Measurements from ENCODE around the gene INPP5D. TPM values are rescaled to one million over a fixed set of nuclear protein-coding genes. Genes with fewer than 3 reads are reported as not detected.

INPP5D gene
- total and polyA plus RNA-seq, 2 of the 13 experiments (the other 11 are each of a cell fraction or from before 2014, with no cell fraction given) = 16.7 to 18.0 TPM

GRCh38 chr2:233093721-233094120, 33.6 kb downstream of the INPP5D start (continued):
- TF ChIP-seq ARID5B (CRISPR knock-in tag; IDR thresholded peaks at IDR 0.05) = no peak
- TF ChIP-seq ZNF619 (CRISPR knock-in tag; IDR thresholded peaks at IDR 0.05) = no peak
- no peak for TF ChIP-seq ZNF180 (CRISPR knock-in tag; IDR thresholded peaks at IDR 0.05; ENCODE audit: borderline replicate concordance, low read depth)
- no peak for TF ChIP-seq NR1H2 (CRISPR knock-in tag; IDR thresholded peaks at IDR 0.05; ENCODE audit: borderline replicate concordance, low read depth)

DNA sequence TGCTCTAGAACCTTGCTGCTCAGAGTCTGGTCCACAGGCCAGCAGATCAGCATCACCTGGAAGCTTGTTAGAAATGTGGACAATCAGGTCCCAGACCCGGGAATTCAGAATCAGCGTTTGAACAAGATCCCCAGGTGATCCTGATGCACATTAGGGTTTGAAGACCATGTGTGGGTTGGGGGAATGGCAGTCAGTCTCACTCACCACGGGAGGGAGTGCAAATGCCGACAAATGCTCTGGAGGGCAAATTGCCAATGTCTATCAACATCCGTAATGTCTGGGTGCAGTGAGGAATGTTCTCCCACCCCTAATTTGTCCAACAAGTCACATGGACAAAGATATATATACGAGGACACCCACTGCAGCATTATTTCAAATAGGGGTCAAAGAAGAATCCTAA, 34.5 kb downstream of the INPP5D start:
- no peaks in the 10 kb centered on the region for H3K4me1 ChIP-seq (ENCODE audit: insufficient read depth, low read length)
- ATAC-seq = no peak
- POLR2A ChIA-PET = no interaction called here
- no peak overlapping the region for H3K4me2 ChIP-seq (ENCODE audit: low read depth, low read length)
- H3K9me3 ChIP-seq (ENCODE audit: low read length) = no peaks in the 10 kb centered on the region
- 86% methylated on average over 6 of the region's 6 CpGs for WGBS (ENCODE audit: low lambda C conversion rate)
- H3K36me3 ChIP-seq (replicated peaks in 1 of 2; ENCODE audit: control insufficient read depth in 1 of 2, insufficient read depth in 2 of 2, low read length in 2 of 2) = peaks cover 0 to 8% of the 10 kb centered on the region in 2 experiments; a peak in 1 of 5 replicates
- TF ChIP-seq ZNF256 (CRISPR knock-in tag; conservative IDR thresholded peaks at IDR 0.05) (no peak), NR2C2 (CRISPR knock-in tag; IDR thresholded peaks at IDR 0.05; ENCODE audit: borderline replicate concordance) (no peak), MZF1 (CRISPR knock-in tag; IDR thresholded peaks at IDR 0.05; ENCODE audit: borderline replicate concordance) (no peak), ZNF670 (CRISPR knock-in tag; IDR thresholded peaks at IDR 0.05; ENCODE audit: borderline replicate concordance) (no peak)
- FAIRE-seq = no peak
- intact Hi-C loops (cut with micrococcal nuclease; ENCODE audit: unreplicated experiment) = no loop called here
- no peaks in the 10 kb centered on the region for H4K20me1 ChIP-seq (ENCODE audit: insufficient read depth, low read length)
- no TSS peak for BruUV-seq (replicated peaks)
- in situ Hi-C loops (cut with HindIII; ENCODE audit: extremely low pct_ligation_motif_present, low pct_unique_long_range_greater_than_20kb) = no loop called here
- CTCF ChIA-PET (ENCODE audit: low intra/inter-chr PET ratio, low total read pairs) = no interaction called here
- no peak overlapping the region for H3K9ac ChIP-seq (ENCODE audit: insufficient read depth, low read depth, low read length)
- no peak overlapping the region for H2AFZ ChIP-seq (ENCODE audit: low read length)
- H3K27ac ChIP-seq (ENCODE audit: extremely low read length, insufficient read depth, low read length) = no peak overlapping the region
- no peak overlapping the region for H3K4me3 ChIP-seq (replicated peaks in 1 of 3; ENCODE audit: insufficient read depth in 1 of 3, low read depth in 2 of 3, low read length in 3 of 3)
- DNase-seq (ENCODE audit: low spot score) = no peak
- no peaks in the 10 kb centered on the region for H3K27me3 ChIP-seq (ENCODE audit: control insufficient read depth in 1 of 2, insufficient read depth in 2 of 2, low read length in 2 of 2)
- H3K79me2 ChIP-seq (ENCODE audit: insufficient read depth, low read length) = no peaks in the 10 kb centered on the region
